ENCODE results near the gene CCDC97. TPM values are rescaled to one million over a fixed set of nuclear protein-coding genes. Genes with fewer than 3 reads are reported as not detected.

Gene CCDC97
- total RNA-seq, 1 donor from 2014 or later, result 35.9 TPM

DNA sequence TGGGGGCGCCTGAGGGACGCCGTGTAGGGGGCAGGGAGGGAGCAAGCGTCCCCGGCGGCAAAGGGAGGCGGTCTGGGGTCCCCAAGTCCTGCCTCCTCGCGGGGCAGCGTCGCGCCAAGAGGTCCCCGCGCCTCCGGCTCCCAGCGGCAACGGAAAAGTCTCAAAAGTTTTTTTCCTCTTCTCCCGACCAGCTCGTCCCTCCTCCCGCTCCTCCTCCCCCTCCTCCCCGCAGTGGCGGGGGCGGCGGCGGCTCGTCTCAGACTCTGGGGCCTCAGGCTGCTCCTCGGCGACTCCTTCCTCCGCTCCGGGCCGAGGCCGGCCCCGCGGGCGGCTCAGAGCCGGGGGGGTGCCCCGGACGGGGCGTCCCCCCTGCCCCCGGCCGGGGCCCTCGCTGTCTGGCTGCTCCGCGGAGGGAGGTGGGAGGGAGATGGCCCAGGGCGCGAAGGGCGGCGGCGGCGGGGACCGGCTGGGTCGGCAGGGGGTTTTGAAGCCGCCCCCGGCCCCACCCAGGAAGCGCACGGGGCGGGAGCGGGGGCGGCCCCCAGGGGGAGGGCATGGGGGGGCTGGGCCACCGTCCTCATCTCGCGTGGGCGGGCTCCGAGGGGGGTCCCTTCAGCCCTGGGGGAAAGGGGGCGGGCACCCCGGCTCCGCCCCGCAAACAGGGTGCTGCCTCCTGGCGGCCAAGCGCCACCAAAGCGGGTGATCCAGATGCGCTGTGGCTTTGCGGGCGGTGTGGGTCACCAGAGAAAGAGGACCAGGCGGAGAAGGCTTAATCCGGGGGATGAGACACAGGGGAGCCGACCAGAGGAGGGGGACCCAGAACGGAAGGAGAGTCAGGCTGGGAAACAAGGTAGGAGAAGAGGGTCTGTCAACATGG, 43.7 kb downstream of the CCDC97 start, which contains the start of gene TGFB1:
TSS of gene TGFB1 (minus strand) at position 457 of the 877 bp plus-strand sequence. CDS start 878 bp downstream, outside the sequence.
- no peaks in the 10 kb centered on the region for H3K36me3 Mint-ChIP-seq (ENCODE audit: unreplicated experiment)
- no peaks in the 10 kb centered on the region for H3K9me3 Mint-ChIP-seq (ENCODE audit: unreplicated experiment)
- H3K4me3 Mint-ChIP-seq (ENCODE audit: unreplicated experiment), result peak within 1 kb of the TSS; percentile 97
- TF ChIP-seq, protein P1, sequence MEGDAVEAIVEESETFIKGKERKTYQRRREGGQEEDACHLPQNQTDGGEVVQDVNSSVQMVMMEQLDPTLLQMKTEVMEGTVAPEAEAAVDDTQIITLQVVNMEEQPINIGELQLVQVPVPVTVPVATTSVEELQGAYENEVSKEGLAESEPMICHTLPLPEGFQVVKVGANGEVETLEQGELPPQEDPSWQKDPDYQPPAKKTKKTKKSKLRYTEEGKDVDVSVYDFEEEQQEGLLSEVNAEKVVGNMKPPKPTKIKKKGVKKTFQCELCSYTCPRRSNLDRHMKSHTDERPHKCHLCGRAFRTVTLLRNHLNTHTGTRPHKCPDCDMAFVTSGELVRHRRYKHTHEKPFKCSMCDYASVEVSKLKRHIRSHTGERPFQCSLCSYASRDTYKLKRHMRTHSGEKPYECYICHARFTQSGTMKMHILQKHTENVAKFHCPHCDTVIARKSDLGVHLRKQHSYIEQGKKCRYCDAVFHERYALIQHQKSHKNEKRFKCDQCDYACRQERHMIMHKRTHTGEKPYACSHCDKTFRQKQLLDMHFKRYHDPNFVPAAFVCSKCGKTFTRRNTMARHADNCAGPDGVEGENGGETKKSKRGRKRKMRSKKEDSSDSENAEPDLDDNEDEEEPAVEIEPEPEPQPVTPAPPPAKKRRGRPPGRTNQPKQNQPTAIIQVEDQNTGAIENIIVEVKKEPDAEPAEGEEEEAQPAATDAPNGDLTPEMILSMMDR (IDR thresholded peaks at IDR 0.05), result peak; percentile 96
- H3K4me1 Mint-ChIP-seq (ENCODE audit: unreplicated experiment), result peaks cover 25% of the 10 kb centered on the region
- DNase-seq (ENCODE audit: extremely low spot score, unreplicated experiment), result peak; percentile 96
- peak within 1 kb of the TSS; percentile 91 for H3K27ac Mint-ChIP-seq (ENCODE audit: unreplicated experiment)
- H3K27me3 Mint-ChIP-seq (ENCODE audit: unreplicated experiment), result no peaks in the 10 kb centered on the region

DNA sequence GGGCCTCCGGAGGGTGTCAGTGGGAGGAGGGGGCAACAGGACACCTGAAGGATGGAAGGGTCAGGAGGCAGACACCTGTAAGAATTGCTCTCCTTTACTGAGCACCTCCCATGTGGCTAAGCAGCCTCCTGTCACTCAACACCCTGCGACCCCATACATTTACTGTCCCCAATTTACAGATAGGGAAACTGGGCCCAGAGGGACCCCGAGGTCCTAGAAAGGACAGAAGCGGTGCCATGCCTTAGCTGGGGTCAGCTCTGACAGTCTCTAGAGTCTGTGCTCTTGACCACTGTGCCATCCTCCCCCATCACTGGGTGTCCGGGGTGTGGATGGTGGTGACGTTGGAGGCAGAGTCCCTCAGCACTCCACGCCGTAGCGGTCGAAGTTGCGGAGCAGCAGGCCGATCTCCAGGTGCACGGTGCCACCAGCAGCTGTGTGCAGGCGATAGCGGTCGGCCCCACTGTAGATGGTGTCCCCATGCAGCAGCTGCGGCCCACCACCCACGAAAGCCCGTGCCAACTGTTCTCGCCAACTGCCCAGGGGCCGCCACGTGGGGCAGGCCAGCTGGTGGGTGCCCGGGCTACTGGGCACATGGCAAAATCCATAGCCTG, 44.5 kb downstream of the CCDC97 start:
- Mint-ChIP-seq H3K27me3 (ENCODE audit: unreplicated experiment) (no peaks in the 10 kb centered on the region), H3K4me1 (ENCODE audit: unreplicated experiment) (peaks cover 18% of the 10 kb centered on the region), H3K27ac (ENCODE audit: unreplicated experiment) (peak overlapping the region; percentile 91), H3K9me3 (ENCODE audit: unreplicated experiment) (no peaks in the 10 kb centered on the region), H3K4me3 (ENCODE audit: unreplicated experiment) (peak overlapping the region; percentile 84), H3K36me3 (ENCODE audit: unreplicated experiment) (no peaks in the 10 kb centered on the region)
- TF ChIP-seq, protein P1 (IDR thresholded peaks at IDR 0.05), result no peak
- DNase-seq (ENCODE audit: extremely low spot score, unreplicated experiment), result no peak

DNA sequence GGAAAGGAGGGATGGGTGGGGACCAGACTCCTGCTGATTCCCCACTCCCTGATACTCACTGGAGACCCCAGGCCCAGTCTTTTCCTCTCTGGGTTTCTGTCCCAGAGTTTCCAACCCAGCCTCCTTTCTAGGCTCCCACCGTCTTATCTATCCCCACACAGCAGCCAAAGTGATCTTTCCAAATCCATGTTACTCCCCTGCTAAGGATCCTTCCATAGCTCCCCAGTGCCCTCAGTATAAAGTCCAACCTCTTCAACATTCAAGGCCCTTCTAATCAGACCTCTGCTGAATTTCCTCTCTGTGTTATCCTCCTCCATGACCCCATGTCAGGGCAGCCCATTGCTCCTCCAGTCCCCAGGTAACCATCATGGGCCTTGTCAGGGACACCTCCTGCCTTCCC, 45.1 kb downstream of the CCDC97 start:
- Mint-ChIP-seq H3K9me3 (ENCODE audit: unreplicated experiment) (no peaks in the 10 kb centered on the region), H3K27ac (ENCODE audit: unreplicated experiment) (peak overlapping the region; percentile 24), H3K4me3 (ENCODE audit: unreplicated experiment) (peak overlapping the region; percentile 3), H3K4me1 (ENCODE audit: unreplicated experiment) (peaks cover 12% of the 10 kb centered on the region), H3K27me3 (ENCODE audit: unreplicated experiment) (no peaks in the 10 kb centered on the region), H3K36me3 (ENCODE audit: unreplicated experiment) (no peaks in the 10 kb centered on the region)
- TF ChIP-seq, protein P1 (IDR thresholded peaks at IDR 0.05), result no peak
- no peak for DNase-seq (ENCODE audit: extremely low spot score, unreplicated experiment)

DNA sequence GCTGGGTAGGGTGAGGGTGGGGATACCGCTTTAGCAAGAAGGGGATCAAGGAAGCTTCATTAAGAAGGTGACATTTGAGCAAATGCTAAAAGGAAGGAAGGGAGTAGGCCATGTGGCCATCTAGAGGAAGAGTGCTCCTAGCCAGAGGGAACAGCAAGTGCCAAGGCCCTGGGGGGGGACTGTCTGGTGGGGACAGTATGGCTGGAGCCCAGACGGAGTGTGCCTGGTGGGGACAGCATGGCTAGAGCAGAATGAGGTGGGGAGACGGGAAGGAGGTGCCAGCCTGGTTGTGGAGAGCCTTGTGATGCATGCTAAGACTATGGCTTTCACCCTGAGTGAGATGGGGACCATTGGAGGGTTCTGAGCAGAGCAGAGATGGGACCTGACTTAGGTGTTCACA, 45.8 kb downstream of the CCDC97 start:
- Mint-ChIP-seq H3K27me3 (ENCODE audit: unreplicated experiment) (no peaks in the 10 kb centered on the region), H3K9me3 (ENCODE audit: unreplicated experiment) (no peaks in the 10 kb centered on the region), H3K27ac (ENCODE audit: unreplicated experiment) (no peak overlapping the region), H3K4me1 (ENCODE audit: unreplicated experiment) (peaks cover 8% of the 10 kb centered on the region), H3K4me3 (ENCODE audit: unreplicated experiment) (no peak overlapping the region), H3K36me3 (ENCODE audit: unreplicated experiment) (no peaks in the 10 kb centered on the region)
- no peak for DNase-seq (ENCODE audit: extremely low spot score, unreplicated experiment)
- TF ChIP-seq, protein P1 (IDR thresholded peaks at IDR 0.05), result no peak

Measured in osteocyte (in vitro differentiated cells).